MV-4-11 (cell line): ENCODE results near the gene MTNR1A.

Source experiments
- DNase-seq: peaks from one replicate; lab custom pipeline; 2025; lab: John Stamatoyannopoulos, UW

The MTNR1A gene

GRCh38 chr4:186486172-186486571, 69.2 kb downstream of the MTNR1A start:
- DNase-seq = no peak

DNA sequence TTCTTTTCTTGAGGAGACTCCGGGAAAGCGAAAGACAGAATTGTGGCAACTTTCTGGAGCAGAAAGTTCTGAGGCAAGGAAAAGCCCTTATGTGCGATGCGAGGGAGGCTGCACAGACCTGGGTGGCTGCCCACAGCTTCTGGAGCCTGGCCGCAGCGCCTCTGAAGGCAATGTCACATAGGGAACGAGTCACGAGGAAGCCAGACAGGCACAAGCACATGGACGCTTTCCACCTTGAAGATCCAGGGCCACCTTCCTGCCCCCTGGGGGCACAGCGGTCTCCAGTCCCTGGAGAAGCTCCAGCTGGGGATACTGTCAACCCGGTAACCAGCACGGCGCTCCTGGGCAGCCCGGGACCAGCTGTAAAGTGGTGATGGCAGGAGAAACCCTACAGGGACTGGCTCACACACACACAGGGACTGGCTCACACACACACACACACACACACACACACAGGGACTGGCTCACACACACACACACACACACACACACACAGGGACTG, 69.8 kb downstream of the MTNR1A start:
- no peak for DNase-seq

- no peak for DNase-seq
Measured at GRCh38 chr4:186485150-186485549, 70.2 kb downstream of the MTNR1A start.

GRCh38 chr4:186483656-186484055, 71.7 kb downstream of the MTNR1A start:
- DNase-seq = no peak
